WTC11 (cell line): ENCODE results near the gene KRT6C. TPM values are rescaled to one million over a fixed set of nuclear protein-coding genes. Genes with fewer than 3 reads are reported as not detected.

Source experiments
- ATAC-seq: fragments of 200-7000 bp; cut with Tn5 transposase; 2 replicates; pipeline ENCODE4 v1.10.0; 2021; ENCODE audit warnings: mild to moderate bottlenecking, moderate library complexity
- CTCF ChIA-PET: fragments of 300-600 bp; sonication (Branson Sonifier 250); formaldehyde crosslinking; loops from one replicate; lab custom pipeline; 2021; ENCODE audit warnings: antibody characterized with exemption; lab: Charles Lee
- POLR2A ChIA-PET: fragments of 350-600 bp; sonication (Branson Sonifier 250); formaldehyde crosslinking; loops from one replicate; lab custom pipeline; 2021; ENCODE audit warnings: antibody characterized with exemption; lab: Charles Lee
- DNase-seq: peaks from one replicate; pipeline ENCODE4 v3.0.0; 2021; ENCODE audit warnings: low spot score
- H3K27ac Mint-ChIP-seq: 2 replicates; pipeline ENCODE4 v1.8.0; 2021; ENCODE audit warnings: mixed read lengths
- H3K27me3 Mint-ChIP-seq: 2 replicates; pipeline ENCODE4 v1.8.0; 2021; ENCODE audit warnings: low read depth, mild to moderate bottlenecking, moderate library complexity, mixed read lengths
- H3K36me3 Mint-ChIP-seq: 2 replicates; pipeline ENCODE4 v1.8.0; 2021; ENCODE audit warnings: mixed read lengths
- H3K4me1 Mint-ChIP-seq: 2 replicates; pipeline ENCODE4 v1.8.0; 2022; ENCODE audit warnings: mixed read lengths
- H3K4me3 Mint-ChIP-seq: 2 replicates; pipeline ENCODE4 v1.8.0; 2021; ENCODE audit warnings: mild to moderate bottlenecking, moderate library complexity, mixed read lengths
- H3K9me3 Mint-ChIP-seq: 2 replicates; pipeline ENCODE4 v1.8.0; 2021; ENCODE audit warnings: mixed read lengths
- CBFB ChIP-seq: sonication (generic); formaldehyde crosslinking; IDR thresholded peaks from 2 replicates; pipeline ENCODE4 v1.8.1; 2022; ENCODE audit warnings: mild to moderate bottlenecking, low read depth, missing genetic modification reagents
- E2F1 ChIP-seq: sonication (generic); formaldehyde crosslinking; IDR thresholded peaks from 2 replicates; pipeline ENCODE4 v1.8.0; 2022; ENCODE audit warnings: mild to moderate bottlenecking, missing genetic modification reagents
- ELF4 ChIP-seq: sonication (generic); formaldehyde crosslinking; IDR thresholded peaks from 2 replicates; pipeline ENCODE4 v1.8.1; 2022; ENCODE audit warnings: low read depth, mild to moderate bottlenecking, moderate library complexity, missing genetic modification reagents
- FOXJ3 ChIP-seq: sonication (generic); formaldehyde crosslinking; IDR thresholded peaks from 2 replicates; pipeline ENCODE4 v1.9.0; 2021; ENCODE audit warnings: missing genetic modification reagents, mild to moderate bottlenecking, borderline replicate concordance
- HMGXB4 ChIP-seq: sonication (generic); formaldehyde crosslinking; IDR thresholded peaks from 2 replicates; pipeline ENCODE4 v1.8.1; 2023; ENCODE audit warnings: mild to moderate bottlenecking, moderate library complexity, missing genetic modification reagents
- JUN ChIP-seq: sonication (generic); formaldehyde crosslinking; IDR thresholded peaks from 2 replicates; pipeline ENCODE4 v1.8.0; 2023; ENCODE audit warnings: mild to moderate bottlenecking, missing genetic modification reagents
- NFYB ChIP-seq: sonication (generic); formaldehyde crosslinking; conservative IDR thresholded peaks from 2 replicates; pipeline ENCODE4 v1.8.0; 2022; ENCODE audit warnings: low read depth, missing genetic modification reagents
- PRRX2 ChIP-seq: fragments of 250-450 bp; sonication (Bioruptor Pico); IDR thresholded peaks from 2 replicates; pipeline ENCODE4 v1.8.0; 2021; ENCODE audit warnings: mild to moderate bottlenecking
- TEAD1 ChIP-seq: sonication (generic); formaldehyde crosslinking; IDR thresholded peaks from 2 replicates; pipeline ENCODE4 v1.8.0; 2022; ENCODE audit warnings: mild to moderate bottlenecking, missing genetic modification reagents
- TP53 ChIP-seq: sonication (generic); formaldehyde crosslinking; IDR thresholded peaks from 2 replicates; pipeline ENCODE4 v1.8.1; 2023; ENCODE audit warnings: mild to moderate bottlenecking, missing genetic modification reagents
- ZNF138 ChIP-seq: sonication (generic); formaldehyde crosslinking; conservative IDR thresholded peaks from 2 replicates; pipeline ENCODE4 v1.8.1; 2022; ENCODE audit warnings: mild to moderate bottlenecking, moderate library complexity, missing genetic modification reagents
- ZNF232 ChIP-seq: sonication (generic); formaldehyde crosslinking; IDR thresholded peaks from 2 replicates; pipeline ENCODE4 v1.8.0; 2022; ENCODE audit warnings: mild to moderate bottlenecking, missing genetic modification reagents
- ZNF263 ChIP-seq: sonication (generic); formaldehyde crosslinking; IDR thresholded peaks from 2 replicates; pipeline ENCODE4 v1.8.1; 2022; ENCODE audit warnings: low read depth, mild to moderate bottlenecking, moderate library complexity, missing genetic modification reagents
- ZNF281 ChIP-seq: sonication (generic); formaldehyde crosslinking; IDR thresholded peaks from 2 replicates; pipeline ENCODE4 v1.8.0; 2023; ENCODE audit warnings: mild to moderate bottlenecking, missing genetic modification reagents
- ZNF396 ChIP-seq: fragments of 250-450 bp; sonication (Bioruptor Pico); IDR thresholded peaks from 2 replicates; pipeline ENCODE4 v1.8.0; 2021; ENCODE audit warnings: mild to moderate bottlenecking, moderate library complexity, borderline replicate concordance
- ZNF423 ChIP-seq: fragments of 250-450 bp; sonication (Bioruptor Pico); IDR thresholded peaks from 2 replicates; pipeline ENCODE4 v2.1.2; 2022; ENCODE audit warnings: mild to moderate bottlenecking, moderate library complexity
- total RNA-seq: library from RNA; stranded (reverse); gene quantifications from 3 replicates; pipeline ENCODE4 v1.2.3, GENCODE V29; 2021
- TF ChIP-seq, protein P1 (sequence below): sonication (generic); formaldehyde crosslinking; IDR thresholded peaks from 2 replicates; pipeline ENCODE4 v1.8.0; 2023; ENCODE audit warnings: missing genetic modification reagents
- TF ChIP-seq, protein P2 (sequence below): fragments of 200-600 bp; IDR thresholded peaks from 2 replicates; pipeline ENCODE4 v1.8.0; 2022; ENCODE audit warnings: antibody characterized with exemption
- TF ChIP-seq, protein P3 (sequence below): sonication (generic); formaldehyde crosslinking; IDR thresholded peaks from 2 replicates; pipeline ENCODE4 v1.8.0; 2022; ENCODE audit warnings: mild to moderate bottlenecking, missing genetic modification reagents
- TF ChIP-seq, protein P4 (sequence below): sonication (generic); formaldehyde crosslinking; IDR thresholded peaks from 2 replicates; pipeline ENCODE4 v1.8.1; 2022; ENCODE audit warnings: low read depth, missing genetic modification reagents, borderline replicate concordance

The KRT6C gene
- total RNA-seq, 1 experiment from 2014 or later: not detected

DNA sequence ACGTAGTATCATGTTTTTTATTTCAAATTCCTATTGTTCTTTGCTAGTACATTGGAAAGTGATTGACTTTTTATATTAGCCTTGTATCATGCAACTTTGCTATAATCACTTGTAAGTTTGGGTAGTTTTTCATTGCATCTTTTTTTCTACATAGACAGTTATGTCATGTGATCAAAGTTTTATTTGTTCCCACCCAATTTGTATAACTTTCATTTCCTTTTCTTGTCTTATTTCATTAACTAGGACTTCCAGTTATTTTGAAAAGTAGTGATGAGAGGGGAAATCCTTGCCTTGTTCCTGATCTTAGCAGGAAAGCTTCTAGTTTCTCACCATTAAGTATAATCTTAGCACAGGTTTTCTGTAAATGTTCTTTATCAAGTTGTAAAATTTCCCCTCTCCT is 29.3 kb upstream of the KRT6C start:
- Mint-ChIP-seq H3K4me3 (no peak overlapping the region), H3K27me3 (peaks cover 2% of the 10 kb centered on the region; the same call in 1 of the 2 replicates), H3K9me3 (no peaks in the 10 kb centered on the region)
- CTCF ChIA-PET: no interaction called here
- POLR2A ChIA-PET: no interaction called here
- no peak for TF ChIP-seq ELF4 (CRISPR knock-in tag)
- no peak for TF ChIP-seq FOXJ3 (CRISPR knock-in tag)
- TF ChIP-seq, protein P1, sequence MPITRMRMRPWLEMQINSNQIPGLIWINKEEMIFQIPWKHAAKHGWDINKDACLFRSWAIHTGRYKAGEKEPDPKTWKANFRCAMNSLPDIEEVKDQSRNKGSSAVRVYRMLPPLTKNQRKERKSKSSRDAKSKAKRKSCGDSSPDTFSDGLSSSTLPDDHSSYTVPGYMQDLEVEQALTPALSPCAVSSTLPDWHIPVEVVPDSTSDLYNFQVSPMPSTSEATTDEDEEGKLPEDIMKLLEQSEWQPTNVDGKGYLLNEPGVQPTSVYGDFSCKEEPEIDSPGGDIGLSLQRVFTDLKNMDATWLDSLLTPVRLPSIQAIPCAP (CRISPR knock-in tag): no peak
- TF ChIP-seq, protein P2, sequence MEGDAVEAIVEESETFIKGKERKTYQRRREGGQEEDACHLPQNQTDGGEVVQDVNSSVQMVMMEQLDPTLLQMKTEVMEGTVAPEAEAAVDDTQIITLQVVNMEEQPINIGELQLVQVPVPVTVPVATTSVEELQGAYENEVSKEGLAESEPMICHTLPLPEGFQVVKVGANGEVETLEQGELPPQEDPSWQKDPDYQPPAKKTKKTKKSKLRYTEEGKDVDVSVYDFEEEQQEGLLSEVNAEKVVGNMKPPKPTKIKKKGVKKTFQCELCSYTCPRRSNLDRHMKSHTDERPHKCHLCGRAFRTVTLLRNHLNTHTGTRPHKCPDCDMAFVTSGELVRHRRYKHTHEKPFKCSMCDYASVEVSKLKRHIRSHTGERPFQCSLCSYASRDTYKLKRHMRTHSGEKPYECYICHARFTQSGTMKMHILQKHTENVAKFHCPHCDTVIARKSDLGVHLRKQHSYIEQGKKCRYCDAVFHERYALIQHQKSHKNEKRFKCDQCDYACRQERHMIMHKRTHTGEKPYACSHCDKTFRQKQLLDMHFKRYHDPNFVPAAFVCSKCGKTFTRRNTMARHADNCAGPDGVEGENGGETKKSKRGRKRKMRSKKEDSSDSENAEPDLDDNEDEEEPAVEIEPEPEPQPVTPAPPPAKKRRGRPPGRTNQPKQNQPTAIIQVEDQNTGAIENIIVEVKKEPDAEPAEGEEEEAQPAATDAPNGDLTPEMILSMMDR: no peak
- no peak for TF ChIP-seq ZNF138 (CRISPR knock-in tag)
- no peak for TF ChIP-seq ZNF232 (CRISPR knock-in tag)
- no peak for TF ChIP-seq ZNF396 (CRISPR knock-in tag)
- TF ChIP-seq CBFB: no peak
- no peak for TF ChIP-seq PRRX2 (CRISPR knock-in tag)
- TF ChIP-seq TEAD1 (CRISPR knock-in tag): no peak
- TF ChIP-seq, protein P3, sequence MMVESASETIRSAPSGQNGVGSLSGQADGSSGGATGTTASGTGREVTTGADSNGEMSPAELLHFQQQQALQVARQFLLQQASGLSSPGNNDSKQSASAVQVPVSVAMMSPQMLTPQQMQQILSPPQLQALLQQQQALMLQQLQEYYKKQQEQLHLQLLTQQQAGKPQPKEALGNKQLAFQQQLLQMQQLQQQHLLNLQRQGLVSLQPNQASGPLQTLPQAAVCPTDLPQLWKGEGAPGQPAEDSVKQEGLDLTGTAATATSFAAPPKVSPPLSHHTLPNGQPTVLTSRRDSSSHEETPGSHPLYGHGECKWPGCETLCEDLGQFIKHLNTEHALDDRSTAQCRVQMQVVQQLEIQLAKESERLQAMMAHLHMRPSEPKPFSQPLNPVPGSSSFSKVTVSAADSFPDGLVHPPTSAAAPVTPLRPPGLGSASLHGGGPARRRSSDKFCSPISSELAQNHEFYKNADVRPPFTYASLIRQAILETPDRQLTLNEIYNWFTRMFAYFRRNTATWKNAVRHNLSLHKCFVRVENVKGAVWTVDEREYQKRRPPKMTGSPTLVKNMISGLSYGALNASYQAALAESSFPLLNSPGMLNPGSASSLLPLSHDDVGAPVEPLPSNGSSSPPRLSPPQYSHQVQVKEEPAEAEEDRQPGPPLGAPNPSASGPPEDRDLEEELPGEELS (CRISPR knock-in tag): no peak
- no peak for TF ChIP-seq E2F1
- TF ChIP-seq TP53 (CRISPR knock-in tag): no peak
- no peak for TF ChIP-seq ZNF281 (CRISPR knock-in tag)
- no peak for TF ChIP-seq ZNF263 (CRISPR knock-in tag)
- no peak for TF ChIP-seq ZNF423 (CRISPR knock-in tag)
- TF ChIP-seq, protein P4, sequence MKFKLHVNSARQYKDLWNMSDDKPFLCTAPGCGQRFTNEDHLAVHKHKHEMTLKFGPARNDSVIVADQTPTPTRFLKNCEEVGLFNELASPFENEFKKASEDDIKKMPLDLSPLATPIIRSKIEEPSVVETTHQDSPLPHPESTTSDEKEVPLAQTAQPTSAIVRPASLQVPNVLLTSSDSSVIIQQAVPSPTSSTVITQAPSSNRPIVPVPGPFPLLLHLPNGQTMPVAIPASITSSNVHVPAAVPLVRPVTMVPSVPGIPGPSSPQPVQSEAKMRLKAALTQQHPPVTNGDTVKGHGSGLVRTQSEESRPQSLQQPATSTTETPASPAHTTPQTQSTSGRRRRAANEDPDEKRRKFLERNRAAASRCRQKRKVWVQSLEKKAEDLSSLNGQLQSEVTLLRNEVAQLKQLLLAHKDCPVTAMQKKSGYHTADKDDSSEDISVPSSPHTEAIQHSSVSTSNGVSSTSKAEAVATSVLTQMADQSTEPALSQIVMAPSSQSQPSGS (CRISPR knock-in tag): no peak
- TF ChIP-seq NFYB (CRISPR knock-in tag): no peak
- no peak for TF ChIP-seq HMGXB4 (CRISPR knock-in tag)
- TF ChIP-seq JUN: no peak
- TF ChIP-seq, all 79 proteins: peak for 0
- DNase-seq (no peak), ATAC-seq (no peak)
- no peaks in the 10 kb centered on the region for H3K36me3 Mint-ChIP-seq
- no peak overlapping the region for H3K27ac Mint-ChIP-seq
- peaks cover 8% of the 10 kb centered on the region; the same call in 1 of the 2 replicates for H3K4me1 Mint-ChIP-seq
